H1 (cell line): ENCODE measurements around the gene KCTD2. TPM values are rescaled to one million over a fixed set of nuclear protein-coding genes. Genes with fewer than 3 reads are reported as not detected.

Source experiments
- CHD7 ChIP-seq: fragments of 300-600 bp; sonication (generic); IDR thresholded peaks from 2 replicates; pipeline ENCODE4 v1.7.1; 2012; ENCODE audit warnings: low read length, moderate library complexity, mild to moderate bottlenecking, inconsistent platforms; ENCODE audit not compliant: insufficient replicate concordance
- JUND ChIP-seq: IDR thresholded peaks from 2 replicates; pipeline ENCODE4 v1.6.1; 2011; ENCODE audit warnings: mild to moderate bottlenecking, improper control_type of control experiment, low read length
- polyA plus RNA-seq, 7 experiments: library from polyadenylated mRNA; depleted of rRNA in 3 of 7; stranded (reverse) in 5 of 7; unstranded in 2 of 7; fragments of >200 nt in 5 of 7; fragments of 200-250 nt in 2 of 7; gene quantifications; 1 replicate in 5 of 7; 2 replicates in 1 of 7; 4 replicates in 1 of 7; pipeline versions ENCODE4 v1.2.1 to v1.2.3, GENCODE V29; 2011 to 2013; ENCODE audit warnings: missing spikeins in 2 of 7, mixed read lengths in 2 of 7
- total RNA-seq: library from RNA; stranded (reverse); fragmentation: NEBNext Ultra II Directional; extraction: Animal tissue kit (Norgen Biotek cat#: 25700); gene quantifications from 2 replicates; pipeline ENCODE4 v1.2.1, GENCODE V29; 2021

The KCTD2 gene
- total and polyA plus RNA-seq, 2 of the 8 experiments (the other 6 are each of a cell fraction or from before 2014, with no cell fraction given): 33.7 to 36.8 TPM

- no peak for TF ChIP-seq CHD7
- TF ChIP-seq JUND: peak; percentile 40; the same call in 1 of the 2 replicates
- TF ChIP-seq, all 59 proteins: peak for 1
Observed at GRCh38 chr17:75088465-75089417, 41.7 kb downstream of the KCTD2 start (continued).
